Chondrocyte (in vitro differentiated cells): Measurements from ENCODE around the gene HRC. TPM values are rescaled to one million over a fixed set of nuclear protein-coding genes. Genes with fewer than 3 reads are reported as not detected.

Experiments used
- DNase-seq: peaks from one replicate; pipeline ENCODE4 v3.0.0; 2021; ENCODE audit warnings: mixed read lengths, low spot score
- H3K27ac Mint-ChIP-seq: one replicate; pipeline ENCODE4 v1.8.0; 2021; ENCODE audit warnings: mild to moderate bottlenecking, moderate library complexity, mixed read lengths; ENCODE audit not compliant: unreplicated experiment
- H3K27me3 Mint-ChIP-seq: 2 replicates; pipeline ENCODE4 v1.8.0; 2021; ENCODE audit warnings: low read depth, mixed read lengths
- H3K36me3 Mint-ChIP-seq: 2 replicates; pipeline ENCODE4 v1.8.0; 2021; ENCODE audit warnings: low read depth, mixed read lengths
- H3K4me1 Mint-ChIP-seq: 2 replicates; pipeline ENCODE4 v1.8.0; 2021; ENCODE audit warnings: low read depth, mild to moderate bottlenecking, mixed read lengths
- H3K4me3 Mint-ChIP-seq: one replicate; pipeline ENCODE4 v1.8.0; 2021; ENCODE audit warnings: mild to moderate bottlenecking, moderate library complexity, mixed read lengths; ENCODE audit not compliant: unreplicated experiment
- H3K9me3 Mint-ChIP-seq: 2 replicates; pipeline ENCODE4 v1.8.0; 2021; ENCODE audit warnings: low read depth, mixed read lengths
- CTCF ChIP-seq: fragments of 200-600 bp; sonication (generic); IDR thresholded peaks from 2 replicates; pipeline ENCODE4 v1.5.0; 2021; ENCODE audit warnings: antibody characterized with exemption, mild to moderate bottlenecking, moderate library complexity
- total RNA-seq: library from RNA; stranded (reverse); gene quantifications from 3 replicates; pipeline ENCODE4 v1.2.1, GENCODE V29; 2021

Gene HRC
- total RNA-seq, 1 donor from 2014 or later, result not detected

- no peak for DNase-seq
- no peak for TF ChIP-seq CTCF
- peaks cover 4% of the 10 kb centered on the region for H3K4me1 Mint-ChIP-seq
- H3K36me3 Mint-ChIP-seq, result peaks cover 31% of the 10 kb centered on the region
- H3K4me3 Mint-ChIP-seq, result no peak overlapping the region
- no peaks in the 10 kb centered on the region for H3K27me3 Mint-ChIP-seq
- H3K27ac Mint-ChIP-seq, result no peak overlapping the region
- no peaks in the 10 kb centered on the region for H3K9me3 Mint-ChIP-seq
These were observed 39.2 kb upstream of the HRC start for GRCh38 chr19:49194408-49194807.

GRCh38 chr19:49193822-49194394 lies 38.7 kb upstream of the HRC start:
- Mint-ChIP-seq H3K4me1 (peaks cover 2% of the 10 kb centered on the region), H3K9me3 (no peaks in the 10 kb centered on the region), H3K27ac (no peak overlapping the region), H3K4me3 (no peak overlapping the region), H3K36me3 (peaks cover 36% of the 10 kb centered on the region), H3K27me3 (no peaks in the 10 kb centered on the region)
- peak; percentile 4 for DNase-seq
- TF ChIP-seq CTCF, result no peak

- H3K9me3 Mint-ChIP-seq, result no peaks in the 10 kb centered on the region
- H3K36me3 Mint-ChIP-seq, result peaks cover 47% of the 10 kb centered on the region
- no peak for TF ChIP-seq CTCF
- H3K27me3 Mint-ChIP-seq, result no peaks in the 10 kb centered on the region
- H3K27ac Mint-ChIP-seq, result no peak overlapping the region
- no peaks in the 10 kb centered on the region for H3K4me1 Mint-ChIP-seq
- H3K4me3 Mint-ChIP-seq, result no peak overlapping the region
- DNase-seq, result no peak
These were observed 35.6 kb upstream of the HRC start for GRCh38 chr19:49190781-49191180.

GRCh38 chr19:49189259-49189658 lies 34.1 kb upstream of the HRC start:
- H3K36me3 Mint-ChIP-seq, result peaks cover 52% of the 10 kb centered on the region
- no peak overlapping the region for H3K4me3 Mint-ChIP-seq
- no peak for TF ChIP-seq CTCF
- H3K27me3 Mint-ChIP-seq, result no peaks in the 10 kb centered on the region
- no peaks in the 10 kb centered on the region for H3K9me3 Mint-ChIP-seq
- no peaks in the 10 kb centered on the region for H3K4me1 Mint-ChIP-seq
- DNase-seq, result no peak
- H3K27ac Mint-ChIP-seq, result peak overlapping the region; percentile 57

- Mint-ChIP-seq H3K4me3 (no peak overlapping the region), H3K4me1 (no peaks in the 10 kb centered on the region), H3K27ac (peak overlapping the region; percentile 57), H3K36me3 (peaks cover 57% of the 10 kb centered on the region), H3K27me3 (no peaks in the 10 kb centered on the region), H3K9me3 (peaks cover 4% of the 10 kb centered on the region)
- no peak for DNase-seq
- TF ChIP-seq CTCF, result no peak
These were observed 33.5 kb upstream of the HRC start for GRCh38 chr19:49188626-49189200.
